ENCODE data around the gene DOK4. TPM values are rescaled to one million over a fixed set of nuclear protein-coding genes. Genes with fewer than 3 reads are reported as not detected.
A peak's percentile ranks its signal among the peaks of the same experiment; 100 is the strongest.

DOK4 gene
- total RNA-seq, 1 experiment from 2014 or later, result 13.1 TPM

DNA sequence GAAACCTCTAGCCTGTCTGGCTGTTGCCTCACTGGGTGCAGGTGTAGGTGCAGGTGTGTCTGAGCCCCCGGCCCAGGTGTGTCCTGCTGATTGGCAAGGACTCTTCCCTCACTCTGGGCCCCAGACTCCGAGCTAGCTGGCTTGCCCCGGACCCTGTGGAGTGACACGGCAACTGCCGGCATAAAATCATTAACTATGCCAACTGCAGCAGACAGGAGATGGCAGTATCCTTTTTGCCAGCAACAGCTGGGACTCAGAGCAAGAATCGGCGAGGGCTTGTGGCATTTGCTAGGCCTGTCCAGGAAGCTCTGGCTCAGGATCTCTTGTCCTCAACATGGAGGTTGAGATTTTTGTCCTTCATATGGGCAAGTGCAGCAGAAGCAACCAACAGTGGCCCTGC, 59.9 kb downstream of the DOK4 start:
- no peak overlapping the region for H3K23ac ChIP-seq (ENCODE audit: insufficient read length, low read depth, low read length)
- no peaks in the 10 kb centered on the region for H3K4me1 ChIP-seq (ENCODE audit: insufficient read depth, low read length)
- H3K27ac Mint-ChIP-seq, result 0 out of 7 replicates have a peak overlapping the region, but pooled peaks of 1 of the 3 experiments have one; percentile 31
- H2AK5ac ChIP-seq (ENCODE audit: insufficient read length, low read length), result no peak overlapping the region
- H2BK12ac ChIP-seq (ENCODE audit: insufficient read length, low read depth, low read length), result no peak overlapping the region
- no peaks in the 10 kb centered on the region for H3K79me1 ChIP-seq (ENCODE audit: insufficient read depth, low read depth, low read length, poor library complexity, severe bottlenecking)
- H2BK5ac ChIP-seq (ENCODE audit: insufficient read length, low read length), result no peak overlapping the region
- H4K8ac ChIP-seq (replicated peaks; ENCODE audit: insufficient read length, low read depth, low read length), result no peak overlapping the region
- no peak overlapping the region for H4K91ac ChIP-seq (ENCODE audit: insufficient read length, low read depth, low read length)
- no peak overlapping the region for H3K18ac ChIP-seq (ENCODE audit: insufficient read length, low read depth, low read length)
- no peak overlapping the region for H2BK120ac ChIP-seq (ENCODE audit: low read depth, low read length, poor library complexity, severe bottlenecking)
- H3K9me3 ChIP-seq (ENCODE audit: control insufficient read depth, low read depth, low read length), result no peaks in the 10 kb centered on the region
- no peak overlapping the region for H3T11ph ChIP-seq (ENCODE audit: low read length)
- no peak overlapping the region for H2BK20ac ChIP-seq (ENCODE audit: low read depth, low read length, poor library complexity, severe bottlenecking)
- H3K27me3 ChIP-seq (ENCODE audit: insufficient read depth, low read length), result no peaks in the 10 kb centered on the region
- H3K9me3 Mint-ChIP-seq, result no peaks in the 10 kb centered on the region
- no peaks in the 10 kb centered on the region for H3K79me2 ChIP-seq (ENCODE audit: insufficient read depth, low read length)
- WGBS (ENCODE audit: extremely low coverage, insufficient read length, low lambda C conversion rate), result no CpG with 5 or more reads among the region's 7 CpGs
- peaks cover 25 to 39% (median 38%) of the 10 kb centered on the region in 3 experiments for H3K36me3 Mint-ChIP-seq (ENCODE audit: insufficient read depth in 1 of 3, low read depth in 3 of 3)
- TF ChIP-seq, protein P1, sequence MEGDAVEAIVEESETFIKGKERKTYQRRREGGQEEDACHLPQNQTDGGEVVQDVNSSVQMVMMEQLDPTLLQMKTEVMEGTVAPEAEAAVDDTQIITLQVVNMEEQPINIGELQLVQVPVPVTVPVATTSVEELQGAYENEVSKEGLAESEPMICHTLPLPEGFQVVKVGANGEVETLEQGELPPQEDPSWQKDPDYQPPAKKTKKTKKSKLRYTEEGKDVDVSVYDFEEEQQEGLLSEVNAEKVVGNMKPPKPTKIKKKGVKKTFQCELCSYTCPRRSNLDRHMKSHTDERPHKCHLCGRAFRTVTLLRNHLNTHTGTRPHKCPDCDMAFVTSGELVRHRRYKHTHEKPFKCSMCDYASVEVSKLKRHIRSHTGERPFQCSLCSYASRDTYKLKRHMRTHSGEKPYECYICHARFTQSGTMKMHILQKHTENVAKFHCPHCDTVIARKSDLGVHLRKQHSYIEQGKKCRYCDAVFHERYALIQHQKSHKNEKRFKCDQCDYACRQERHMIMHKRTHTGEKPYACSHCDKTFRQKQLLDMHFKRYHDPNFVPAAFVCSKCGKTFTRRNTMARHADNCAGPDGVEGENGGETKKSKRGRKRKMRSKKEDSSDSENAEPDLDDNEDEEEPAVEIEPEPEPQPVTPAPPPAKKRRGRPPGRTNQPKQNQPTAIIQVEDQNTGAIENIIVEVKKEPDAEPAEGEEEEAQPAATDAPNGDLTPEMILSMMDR (conservative IDR thresholded peaks at IDR 0.05), result no peak
- H2AFZ ChIP-seq (ENCODE audit: low read length), result no peak overlapping the region
- H3K4me2 ChIP-seq (ENCODE audit: insufficient read depth, insufficient read length, low read length), result no peak overlapping the region
- no peak overlapping the region for H3K56ac ChIP-seq (ENCODE audit: insufficient read length, low read depth, low read length)
- H3K9ac ChIP-seq (ENCODE audit: extremely low read depth, insufficient read length, low read length), result no peak overlapping the region
- no peak overlapping the region for H2BK15ac ChIP-seq (ENCODE audit: low read depth, low read length)
- H3K4me1 Mint-ChIP-seq, result peaks cover 5 to 6% of the 10 kb centered on the region in 2 experiments; a peak in 3 of 4 replicates
- no peak overlapping the region for H3K4me3 Mint-ChIP-seq
- no peaks in the 10 kb centered on the region for H4K20me1 ChIP-seq (ENCODE audit: control insufficient read depth, insufficient read depth, insufficient read length)
- no peak overlapping the region for H3K14ac ChIP-seq (ENCODE audit: insufficient read depth, low read length)
- no peak overlapping the region for H4K5ac ChIP-seq (ENCODE audit: insufficient read length, low read depth, low read length)
- H3K27ac ChIP-seq (ENCODE audit: insufficient read length, low read depth, low read length), result no peak overlapping the region
- DNase-seq, result no peak
- H3K4ac ChIP-seq (ENCODE audit: low read depth, low read length), result no peak overlapping the region
- H3K27me3 Mint-ChIP-seq (ENCODE audit: low read depth), result no peaks in the 10 kb centered on the region
- no peaks in the 10 kb centered on the region for H3K23me2 ChIP-seq (ENCODE audit: insufficient read length, low read depth, low read length, poor library complexity, severe bottlenecking)

Data from H9 (cell line).